ENCODE results near the gene LUZP1. TPM values are rescaled to one million over a fixed set of nuclear protein-coding genes. Genes with fewer than 3 reads are reported as not detected.
"Not testable (repeated sequence)": the region's sequence is repeated elsewhere in the genome, so short reads cannot be mapped to it uniquely, and the experiment has no call there.

Gene LUZP1
- total RNA-seq, 2 experiments from 2014 or later = 16.9 to 17.5 TPM

- CTCF ChIA-PET = no interaction called here
- DNase-seq = no peak
- no peak overlapping the region for H3K27ac Mint-ChIP-seq
- no peaks in the 10 kb centered on the region for H3K4me1 Mint-ChIP-seq
- POLR2A ChIA-PET = no interaction called here
- no peaks in the 10 kb centered on the region for H3K36me3 Mint-ChIP-seq (ENCODE audit: low read depth)
- H3K27me3 Mint-ChIP-seq = peaks cover 5% of the 10 kb centered on the region
- H3K4me3 Mint-ChIP-seq = no peak overlapping the region
- H3K9me3 Mint-ChIP-seq = no peaks in the 10 kb centered on the region
These were observed 33.6 kb upstream of the LUZP1 start for GRCh38 chr1:23202263-23202749.

DNA sequence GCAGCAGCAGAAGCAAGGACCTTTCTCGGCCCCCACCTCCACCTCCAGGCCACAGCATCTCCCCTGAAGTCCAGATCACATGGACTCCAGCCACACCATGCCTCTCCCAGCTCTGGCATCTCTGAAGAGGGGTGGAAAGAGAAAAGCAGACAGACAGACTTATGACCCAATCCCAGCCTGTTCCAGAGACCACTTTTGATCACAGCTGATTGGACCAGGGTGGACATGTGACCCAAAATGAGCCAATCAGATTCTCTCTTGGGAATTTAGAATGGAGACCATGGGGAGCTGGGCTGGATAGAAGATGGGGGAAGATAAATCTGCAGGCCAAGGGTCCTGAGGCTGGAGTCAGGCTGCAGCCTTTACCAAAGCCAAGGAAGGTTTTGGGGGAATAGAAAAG is 32.2 kb upstream of the LUZP1 start:
- Mint-ChIP-seq H3K27me3 (peaks cover 5% of the 10 kb centered on the region), H3K36me3 (ENCODE audit: low read depth) (no peaks in the 10 kb centered on the region), H3K4me3 (no peak overlapping the region), H3K9me3 (no peaks in the 10 kb centered on the region), H3K4me1 (no peaks in the 10 kb centered on the region), H3K27ac (no peak overlapping the region)
- DNase-seq = no peak
- POLR2A ChIA-PET = no interaction called here
- CTCF ChIA-PET = no interaction called here

DNA sequence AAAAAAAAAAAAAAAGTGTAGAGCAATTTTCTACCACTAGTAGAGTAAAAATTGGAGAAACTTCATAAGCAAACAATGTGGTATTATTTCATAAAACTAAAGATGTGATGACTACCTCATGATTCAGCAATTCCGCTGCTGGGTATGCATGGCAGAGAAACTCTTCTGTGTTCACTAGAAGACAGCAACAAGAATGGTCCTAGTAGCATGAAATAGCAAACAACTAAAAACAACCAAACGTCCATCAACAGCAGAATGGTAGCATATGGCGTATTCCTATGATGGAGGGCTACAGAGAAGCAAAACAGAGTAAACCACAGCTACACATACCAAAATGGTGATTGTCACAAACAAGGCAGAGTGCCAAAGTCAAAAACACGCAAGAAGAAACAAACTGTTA is 29.7 kb upstream of the LUZP1 start:
- ChIA-PET CTCF (no interaction called here), POLR2A (no interaction called here)

DNA sequence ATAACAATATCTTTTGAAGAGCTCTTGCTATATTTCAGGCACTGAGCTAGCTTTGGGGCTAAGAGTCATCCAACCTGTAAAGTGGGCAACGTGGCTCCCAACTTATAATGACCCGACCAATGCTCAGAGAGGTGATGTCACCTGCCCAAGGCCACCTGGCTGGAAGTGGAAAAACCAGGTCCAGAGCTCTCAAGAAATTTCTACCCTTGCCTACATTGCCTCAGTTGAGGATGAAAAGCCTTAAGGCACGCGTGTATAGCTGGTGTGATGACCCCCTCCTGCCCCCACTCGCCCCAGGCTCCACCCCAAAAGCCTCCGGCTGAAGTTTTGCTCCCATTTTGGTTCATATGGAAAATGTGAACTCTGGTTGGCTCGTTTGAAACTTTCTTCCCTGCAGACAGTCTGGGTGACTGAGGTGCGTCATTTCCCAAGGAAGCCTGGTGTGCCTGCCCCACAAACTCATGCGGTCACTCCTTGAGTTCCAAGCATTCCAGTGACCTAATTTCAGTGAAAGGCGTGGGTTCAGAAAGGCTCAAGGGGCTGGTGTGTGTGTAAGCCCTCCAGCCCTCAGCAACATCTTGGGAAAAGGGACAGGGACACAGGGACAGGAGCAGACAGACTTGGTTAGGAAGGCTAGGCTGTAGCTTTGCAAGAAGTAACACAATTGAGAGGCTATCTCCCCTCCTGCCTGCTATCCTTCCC is 28.1 kb upstream of the LUZP1 start:
- H3K9me3 Mint-ChIP-seq = no peaks in the 10 kb centered on the region
- H3K36me3 Mint-ChIP-seq (ENCODE audit: low read depth) = no peaks in the 10 kb centered on the region
- H3K4me3 Mint-ChIP-seq = no peak overlapping the region
- H3K27me3 Mint-ChIP-seq = peaks cover 6% of the 10 kb centered on the region
- ChIA-PET POLR2A (no interaction called here), CTCF (interaction anchor here (0.6 to 1.4 kb wide), 4 partner anchors 9 to 343 kb away, joined by 3 to 4 read pairs (median 3); partner anchors contain the start of gene KDM1A)
- no peaks in the 10 kb centered on the region for H3K4me1 Mint-ChIP-seq
- DNase-seq = no peak
- no peak overlapping the region for H3K27ac Mint-ChIP-seq

More for the DNA sequence above, 29.7 kb upstream of the LUZP1 start:
- Mint-ChIP-seq H3K4me3 (no peak overlapping the region), H3K27ac (no peak overlapping the region), H3K36me3 (ENCODE audit: low read depth) (no peaks in the 10 kb centered on the region), H3K9me3 (no peaks in the 10 kb centered on the region), H3K4me1 (no peaks in the 10 kb centered on the region), H3K27me3 (peaks cover 6% of the 10 kb centered on the region)
- DNase-seq = no peak

GRCh38 chr1:23194119-23194984 is 25.7 kb upstream of the LUZP1 start:
- Mint-ChIP-seq H3K9me3 (no peaks in the 10 kb centered on the region), H3K4me3 (no peak overlapping the region), H3K36me3 (ENCODE audit: low read depth) (no peaks in the 10 kb centered on the region), H3K27ac (no peak overlapping the region), H3K27me3 (peaks cover 6% of the 10 kb centered on the region), H3K4me1 (no peaks in the 10 kb centered on the region)
- ChIA-PET CTCF (interaction anchor here (0.6 to 2.5 kb wide), 6 partner anchors 10 to 1298 kb away, joined by 3 to 20 read pairs (median 3); no protein-coding TSS in a partner anchor), POLR2A (no interaction called here)
- no peak for DNase-seq

- H3K36me3 Mint-ChIP-seq (ENCODE audit: low read depth) = no peaks in the 10 kb centered on the region
- H3K4me3 Mint-ChIP-seq = no peak overlapping the region
- no peak for DNase-seq
- no peak overlapping the region for H3K27ac Mint-ChIP-seq
- no peaks in the 10 kb centered on the region for H3K4me1 Mint-ChIP-seq
- H3K27me3 Mint-ChIP-seq = peaks cover 6% of the 10 kb centered on the region
- CTCF ChIA-PET = interaction anchor here (1.1 to 2.5 kb wide), 2 partner anchors 9 to 95 kb away, joined by 3 to 20 read pairs; no protein-coding TSS in a partner anchor
- no peaks in the 10 kb centered on the region for H3K9me3 Mint-ChIP-seq
- POLR2A ChIA-PET = interaction anchor here (0.5 kb wide), 1 partner anchor 88 kb away, joined by 5 read pairs; no protein-coding TSS in a partner anchor
These were observed 24.9 kb upstream of the LUZP1 start for GRCh38 chr1:23193391-23194118.

- Mint-ChIP-seq H3K4me1 (no peaks in the 10 kb centered on the region), H3K27me3 (peaks cover 4% of the 10 kb centered on the region), H3K36me3 (ENCODE audit: low read depth) (no peaks in the 10 kb centered on the region), H3K4me3 (no peak overlapping the region), H3K27ac (no peak overlapping the region), H3K9me3 (no peaks in the 10 kb centered on the region)
- CTCF ChIA-PET = interaction anchor here (0.7 to 1.2 kb wide), 2 partner anchors 43 to 88 kb away, joined by 3 to 5 read pairs; no protein-coding TSS in a partner anchor
- POLR2A ChIA-PET = interaction anchor here (0.6 kb wide), 1 partner anchor 121 kb away, joined by 3 read pairs; no protein-coding TSS in a partner anchor
- no peak for DNase-seq
These were observed 22.5 kb upstream of the LUZP1 start for GRCh38 chr1:23191199-23191598.

DNA sequence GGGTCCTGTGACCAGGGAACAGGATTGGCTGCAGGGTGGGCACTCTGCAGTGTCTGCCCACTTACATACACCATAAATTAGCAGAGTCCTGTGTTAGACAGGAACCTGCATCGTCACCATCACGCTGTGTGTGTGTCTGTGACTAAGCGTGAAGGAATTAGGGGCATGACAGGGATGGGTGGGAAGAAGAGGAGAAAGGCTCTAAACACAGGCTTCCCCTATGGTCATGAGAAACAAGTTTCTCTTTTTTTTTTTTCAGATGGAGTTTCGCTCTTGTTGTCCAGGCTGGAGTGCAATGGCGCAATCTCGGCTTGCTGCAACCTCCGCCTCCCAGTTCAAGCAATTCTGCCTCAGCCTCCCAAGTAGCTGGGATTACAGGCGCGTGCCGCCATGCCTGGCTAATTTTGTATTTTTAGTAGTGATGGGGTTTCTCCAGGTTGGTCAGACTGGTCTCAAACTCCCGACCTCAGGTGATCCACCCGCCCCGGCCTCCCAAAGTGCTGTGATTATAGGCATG is 20.3 kb upstream of the LUZP1 start:
- not testable (repeated sequence) for H3K4me1 Mint-ChIP-seq

GRCh38 chr1:23188434-23188884 is 19.8 kb upstream of the LUZP1 start:
- CTCF ChIA-PET = interaction anchor here (8.2 kb wide), 1 partner anchor 91 kb away, joined by 137 read pairs; no protein-coding TSS in a partner anchor
- Mint-ChIP-seq H3K27me3 (no peaks in the 10 kb centered on the region), H3K4me1 (peaks cover 10% of the 10 kb centered on the region), H3K27ac (no peak overlapping the region), H3K4me3 (no peak overlapping the region), H3K9me3 (no peaks in the 10 kb centered on the region), H3K36me3 (ENCODE audit: low read depth) (no peaks in the 10 kb centered on the region)
- POLR2A ChIA-PET = no interaction called here
- DNase-seq = no peak

More for the DNA sequence above, 20.3 kb upstream of the LUZP1 start:
- H3K4me3 Mint-ChIP-seq; CTCF ChIA-PET; H3K27ac Mint-ChIP-seq; H3K27me3 Mint-ChIP-seq; H3K36me3 Mint-ChIP-seq (ENCODE audit: low read depth); H3K9me3 Mint-ChIP-seq; DNase-seq: not testable (repeated sequence)
- POLR2A ChIA-PET = interaction anchor here (0.6 kb wide), 1 partner anchor 1688 kb away, joined by 3 read pairs; no protein-coding TSS in a partner anchor

- H3K36me3 Mint-ChIP-seq (ENCODE audit: low read depth) = no peaks in the 10 kb centered on the region
- CTCF ChIA-PET = interaction anchor here (0.6 to 8.2 kb wide), 3 partner anchors 8 to 1184 kb away, joined by 3 to 137 read pairs (median 7); no protein-coding TSS in a partner anchor
- H3K4me3 Mint-ChIP-seq = no peak overlapping the region
- H3K4me1 Mint-ChIP-seq = peaks cover 10% of the 10 kb centered on the region
- no peak overlapping the region for H3K27ac Mint-ChIP-seq
- H3K9me3 Mint-ChIP-seq = no peaks in the 10 kb centered on the region
- H3K27me3 Mint-ChIP-seq = no peaks in the 10 kb centered on the region
- POLR2A ChIA-PET = no interaction called here
- DNase-seq = no peak
These were observed 19.0 kb upstream of the LUZP1 start for GRCh38 chr1:23187637-23188036.

DNA sequence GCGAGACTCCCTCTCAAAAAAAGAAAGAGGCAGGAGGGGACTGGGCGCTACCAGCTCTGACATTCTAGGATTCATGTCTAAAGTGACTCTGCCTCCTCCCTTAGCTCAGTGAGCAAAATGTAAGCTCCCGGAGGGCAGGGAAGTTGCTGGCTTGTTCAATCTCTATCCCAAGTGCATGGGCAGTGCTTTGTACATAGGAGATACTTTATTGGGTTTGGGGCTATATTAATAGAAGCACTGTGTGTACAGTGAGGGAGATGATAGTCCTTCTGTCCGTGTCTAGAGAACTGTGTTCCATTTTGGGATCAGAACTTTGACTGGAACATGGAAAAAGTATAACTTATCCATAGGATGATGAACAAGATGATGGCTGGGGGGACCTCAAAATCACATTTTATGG is 16.7 kb upstream of the LUZP1 start:
- Mint-ChIP-seq H3K36me3 (ENCODE audit: low read depth) (no peaks in the 10 kb centered on the region), H3K4me3 (no peak overlapping the region), H3K27ac (no peak overlapping the region), H3K9me3 (no peaks in the 10 kb centered on the region), H3K27me3 (peaks cover 4% of the 10 kb centered on the region), H3K4me1 (peaks cover 10% of the 10 kb centered on the region)
- no peak for DNase-seq
- ChIA-PET POLR2A (interaction anchor here (2.2 kb wide), 1 partner anchor 86 kb away, joined by 6 read pairs; no protein-coding TSS in a partner anchor), CTCF (interaction anchor here (0.8 to 8.2 kb wide), 17 partner anchors 10 to 210 kb away, joined by 3 to 137 read pairs (median 7); partner anchors contain the start of gene LUZP1)
